GM21528 (cell line): Measurements from ENCODE around the gene CLUH.
A peak's percentile ranks its signal among the peaks of the same experiment; 100 is the strongest.

ENCODE experiments used
- ATAC-seq: cut with Tn5 transposase; IDR thresholded peaks from one replicate; pipeline ENCODE4 v1.9.1; 2021; ENCODE audit warnings: mild to moderate bottlenecking, moderate library complexity; ENCODE audit not compliant: unreplicated experiment, low FRiP score

Gene CLUH

DNA sequence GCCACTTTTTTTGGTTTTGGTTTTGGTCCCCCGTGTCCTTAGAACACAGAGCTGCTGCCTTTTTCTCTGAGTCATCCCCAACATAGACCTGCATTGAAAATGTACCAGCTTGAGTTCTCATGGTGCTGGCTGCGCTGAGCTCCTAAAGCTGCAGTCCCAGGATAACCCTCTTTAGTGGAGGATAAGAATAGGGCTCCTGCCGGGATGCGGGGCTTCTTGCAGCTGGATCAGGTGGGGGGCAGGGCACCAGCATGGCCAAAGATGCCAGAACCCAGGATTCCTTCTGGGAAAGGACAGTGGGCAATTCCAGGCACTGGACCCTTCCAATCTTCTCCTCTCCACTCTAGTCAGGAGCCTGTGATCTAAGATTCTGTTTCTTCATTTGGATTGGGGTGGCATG lies 8.3 kb upstream of the CLUH start:
- ATAC-seq, result no peak

DNA sequence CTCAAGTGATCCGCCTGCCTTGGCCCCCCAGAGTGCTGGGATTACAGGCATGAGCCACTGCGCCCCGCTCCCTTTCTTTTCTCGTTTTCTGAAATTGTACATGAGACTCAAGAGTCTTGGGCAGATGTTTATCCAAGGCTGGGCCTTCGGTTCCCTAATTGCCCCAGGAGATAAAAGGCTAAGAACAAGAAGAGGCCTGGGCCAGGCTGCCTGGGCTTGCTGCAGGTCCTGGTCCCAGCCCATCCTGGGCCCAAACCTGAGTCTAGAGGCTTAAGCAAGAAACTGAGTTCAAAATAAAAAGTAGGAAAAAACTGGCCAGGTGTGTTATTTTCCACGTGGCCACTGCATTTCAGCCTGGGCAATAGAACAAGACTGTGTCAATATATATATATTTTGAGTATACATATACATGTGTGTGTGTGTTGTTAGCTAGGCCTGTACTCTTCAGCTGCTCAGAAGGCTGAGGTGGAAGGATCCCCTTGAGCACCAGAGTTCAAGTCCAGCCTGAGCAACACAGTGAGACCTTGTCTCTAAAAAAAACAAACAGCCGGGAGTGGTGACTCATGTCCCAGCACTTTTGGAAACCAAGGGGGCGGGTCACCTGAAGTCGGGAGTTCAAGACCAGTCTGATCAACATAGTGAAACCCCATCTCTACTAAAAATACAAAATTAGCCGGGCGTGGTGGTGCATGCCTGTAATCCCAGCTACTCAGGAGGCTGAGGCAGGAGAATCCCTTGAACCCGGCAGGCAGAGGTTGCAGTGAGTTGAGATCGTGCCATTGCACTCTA lies 6.8 kb upstream of the CLUH start:
- no peak for ATAC-seq

GRCh38 chr17:2716649-2717048 lies 5.1 kb upstream of the CLUH start:
- ATAC-seq, result no peak

GRCh38 chr17:2713881-2714280 lies 2.3 kb upstream of the CLUH start:
- no peak for ATAC-seq

DNA sequence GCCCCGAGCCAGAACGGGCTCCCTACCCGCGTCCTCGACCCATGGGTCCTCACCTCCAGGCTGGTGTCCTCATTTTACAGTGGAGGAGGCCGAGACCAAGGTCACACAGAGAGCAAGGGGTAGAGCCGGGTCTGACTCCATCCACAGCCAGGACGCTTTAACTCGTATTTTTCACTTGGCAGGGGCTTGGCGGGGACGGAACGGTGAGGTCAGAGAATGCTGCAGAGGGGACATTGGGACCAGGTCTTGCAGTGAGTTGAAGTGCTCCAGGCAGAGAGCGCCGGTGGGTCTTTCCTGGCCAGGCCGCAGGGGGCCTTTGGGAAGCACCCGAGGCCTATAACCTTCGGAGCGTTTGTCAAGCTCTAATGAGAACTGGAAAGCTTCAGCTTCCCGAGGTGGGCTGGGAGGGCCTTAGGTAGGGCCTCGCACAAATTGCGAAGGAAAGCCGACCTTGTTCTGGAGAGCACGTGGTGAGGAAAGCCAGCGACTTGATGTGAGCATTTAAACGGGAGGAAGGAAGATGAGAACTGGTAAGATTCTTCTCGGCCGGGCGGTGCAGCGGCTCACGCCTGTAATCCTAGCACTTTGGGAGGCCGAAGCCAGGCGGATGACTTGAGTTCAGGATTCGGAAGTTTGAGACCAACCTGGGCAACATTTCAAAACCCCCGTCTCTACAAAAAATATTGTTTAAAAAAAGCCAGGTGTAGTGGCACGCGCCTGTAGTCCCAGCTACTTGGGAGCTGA lies 908 bp upstream of the CLUH start:
- ATAC-seq, result no peak

- ATAC-seq, result peak; percentile 34
Observed at GRCh38 chr17:2710803-2711607, 559 bp downstream of the CLUH start.

- ATAC-seq, result peak; percentile 2
Observed at GRCh38 chr17:2710071-2710802, 1.3 kb downstream of the CLUH start.

DNA sequence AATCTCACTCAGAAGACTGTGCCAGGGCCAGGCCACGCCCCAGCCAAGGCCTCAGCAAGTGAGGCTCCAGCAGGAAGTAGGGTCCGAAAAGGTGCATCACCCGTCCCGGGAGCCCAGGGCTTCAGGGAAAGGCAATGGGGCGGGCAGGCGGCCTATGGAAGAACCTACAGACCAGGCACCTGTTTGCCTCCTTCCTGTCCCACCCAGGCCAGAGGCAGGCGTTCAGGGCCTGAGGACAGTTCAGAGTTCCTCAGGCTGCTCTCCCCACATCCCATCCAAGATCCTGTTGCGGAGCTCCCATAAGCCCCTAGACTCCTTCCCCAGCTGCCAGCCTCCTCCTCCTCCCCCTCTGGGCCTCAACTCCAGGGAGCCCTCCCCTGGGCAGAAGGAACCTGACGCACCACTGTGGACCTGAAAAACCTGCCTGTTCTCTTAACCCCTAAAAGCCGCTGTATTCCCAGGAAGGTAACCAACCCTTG lies 2.3 kb downstream of the CLUH start:
- no peak for ATAC-seq

DNA sequence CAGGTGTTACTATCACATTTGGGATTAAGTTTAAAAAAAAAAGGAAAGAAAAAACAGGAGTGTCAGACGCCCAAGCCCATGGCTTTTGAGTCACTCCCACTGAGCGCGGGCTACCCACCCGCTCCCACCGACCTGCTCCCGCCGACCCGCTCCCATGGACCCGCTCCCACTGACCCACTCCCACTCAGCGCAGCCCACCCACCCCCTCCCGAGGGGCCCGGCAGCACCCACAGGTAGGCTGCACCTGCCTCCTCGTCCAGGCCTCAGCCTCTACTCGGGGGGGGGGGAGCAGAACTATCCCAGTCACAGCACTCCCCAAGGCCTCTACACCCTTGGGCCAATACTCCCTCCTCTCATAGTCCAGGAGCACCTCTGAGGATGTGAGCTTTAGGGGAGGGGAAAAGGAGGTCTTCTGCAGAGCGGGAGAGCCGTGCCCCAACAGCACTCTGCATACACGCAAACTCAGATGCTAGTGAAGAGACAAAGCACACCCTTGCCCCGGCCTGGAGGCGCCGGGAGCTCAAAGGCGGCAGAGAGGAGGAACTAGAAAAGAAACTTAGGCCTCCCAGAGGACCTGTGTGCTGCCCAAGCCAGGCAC lies 2.9 kb downstream of the CLUH start:
- ATAC-seq, result no peak

- no peak for ATAC-seq
Observed at GRCh38 chr17:2707721-2708584, 3.6 kb downstream of the CLUH start.

- ATAC-seq, result no peak
Observed at GRCh38 chr17:2706911-2707510, 4.6 kb downstream of the CLUH start.

- ATAC-seq, result no peak
Observed at GRCh38 chr17:2705888-2706795, 5.4 kb downstream of the CLUH start.

DNA sequence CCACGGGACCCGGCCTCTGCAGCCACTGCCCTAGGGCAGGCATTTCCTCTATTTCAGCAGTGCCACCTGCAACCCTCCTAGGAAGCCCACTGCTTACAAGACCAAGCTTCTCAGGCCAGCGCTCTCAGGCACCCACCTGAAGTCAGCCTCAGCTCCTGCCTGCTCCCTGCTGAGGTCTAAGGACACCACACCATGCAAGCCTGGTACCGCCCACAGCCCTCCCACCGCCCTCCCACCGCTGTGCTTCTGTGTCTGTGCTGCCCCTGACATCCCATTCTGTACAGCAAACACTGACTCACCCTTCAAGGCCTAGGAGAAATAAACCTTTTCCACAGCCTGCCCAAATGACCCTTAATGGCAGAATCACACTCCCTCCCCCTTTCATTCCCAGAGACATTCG lies 6.3 kb downstream of the CLUH start:
- no peak for ATAC-seq

- no peak for ATAC-seq
Observed at GRCh38 chr17:2704890-2705248, 6.7 kb downstream of the CLUH start.

DNA sequence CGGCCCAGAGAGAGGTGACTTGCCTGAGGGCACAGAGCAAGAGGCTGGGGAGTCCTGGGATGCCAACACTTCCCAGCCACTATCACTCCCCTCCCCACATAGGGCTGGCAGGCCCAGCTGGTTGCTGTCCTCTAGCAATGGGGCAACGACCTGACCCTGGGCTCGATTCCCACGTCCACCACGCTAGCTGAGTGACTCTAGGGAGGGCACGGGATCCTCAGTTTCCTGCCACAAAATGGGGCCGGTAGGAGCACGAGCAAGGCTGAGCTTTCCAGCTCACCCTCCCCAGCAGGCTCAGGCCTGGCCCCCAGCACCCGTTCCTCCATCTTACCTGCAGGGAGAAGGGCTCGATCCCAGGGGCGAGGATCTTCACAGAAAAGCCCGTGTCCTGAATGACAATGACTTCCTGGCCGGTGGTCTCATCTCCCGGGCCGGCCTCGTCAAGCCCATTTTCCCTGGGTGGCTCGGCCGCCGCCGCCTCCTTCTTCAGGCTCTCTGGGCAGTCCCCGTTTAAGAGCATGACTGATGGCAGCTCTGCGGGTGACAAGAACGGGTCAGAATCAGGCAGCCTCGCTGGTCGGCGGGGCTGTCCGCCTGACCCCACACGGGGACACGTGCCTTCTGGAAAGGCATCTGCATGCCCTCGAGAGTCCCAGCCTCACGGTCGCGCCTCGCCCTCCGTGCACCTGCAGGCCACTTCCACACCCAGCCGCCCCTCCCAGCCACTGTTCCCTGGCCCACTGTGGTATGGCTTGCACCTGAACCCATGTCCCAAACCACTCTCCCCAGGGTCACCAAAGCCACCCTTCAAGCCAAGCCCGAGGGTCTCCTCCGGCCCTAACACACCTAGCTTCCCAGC lies 7.3 kb downstream of the CLUH start:
- no peak for ATAC-seq

GRCh38 chr17:2703606-2704005 lies 8.0 kb downstream of the CLUH start:
- ATAC-seq, result no peak

- no peak for ATAC-seq
Observed at GRCh38 chr17:2703181-2703580, 8.4 kb downstream of the CLUH start.
